Hematopoietic multipotent progenitor cell treated with erythropoietin and hydrocortisone succinate and interleukin-3 and kit ligand, for 15 days (in vitro differentiated cells): ENCODE results near the gene KREMEN1.
A peak's percentile ranks its signal among the peaks of the same experiment; 100 is the strongest.

Source experiments
- DNase-seq: peaks from one replicate; pipeline ENCODE4 v3.0.0-alpha.2; 2015; ENCODE audit warnings: low spot score

The KREMEN1 gene

DNA sequence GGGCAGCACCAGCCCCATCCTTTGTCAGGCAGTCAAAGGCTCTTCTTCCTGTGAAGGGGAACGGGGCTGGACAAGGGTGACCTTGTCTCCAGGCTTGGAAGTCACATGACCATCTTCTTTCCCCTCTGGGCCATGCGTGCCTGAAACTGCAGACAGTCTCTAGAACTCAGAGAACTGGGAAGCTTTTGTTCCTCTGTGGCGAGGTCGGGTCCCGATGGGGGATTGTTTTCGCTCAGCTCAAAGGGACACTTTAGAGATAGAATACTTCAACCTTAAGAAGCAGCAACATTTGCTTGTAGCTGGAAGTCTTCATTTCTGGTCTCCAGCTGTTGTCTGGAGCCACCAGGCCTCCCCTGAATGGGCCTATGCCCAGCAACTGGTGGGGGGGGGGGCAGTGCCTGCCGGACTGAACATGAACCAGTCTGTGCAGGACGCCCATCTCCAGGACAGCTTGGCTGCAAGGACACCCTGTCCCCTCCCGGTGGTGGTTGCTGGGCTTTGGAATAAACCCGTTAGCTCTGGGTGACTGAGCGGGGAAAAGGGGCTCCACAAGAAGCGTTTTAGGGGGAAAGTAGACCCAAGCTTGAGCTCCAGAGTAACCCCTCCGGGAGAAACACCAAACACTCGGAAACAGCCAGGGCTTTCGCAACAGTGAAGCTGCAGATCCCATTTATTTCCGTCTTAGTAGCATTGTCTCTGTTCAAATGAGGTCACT, 77.2 kb downstream of the KREMEN1 start:
- DNase-seq, result no peak

- no peak for DNase-seq
These were observed 77.9 kb downstream of the KREMEN1 start for GRCh38 chr22:29150701-29151100.

DNA sequence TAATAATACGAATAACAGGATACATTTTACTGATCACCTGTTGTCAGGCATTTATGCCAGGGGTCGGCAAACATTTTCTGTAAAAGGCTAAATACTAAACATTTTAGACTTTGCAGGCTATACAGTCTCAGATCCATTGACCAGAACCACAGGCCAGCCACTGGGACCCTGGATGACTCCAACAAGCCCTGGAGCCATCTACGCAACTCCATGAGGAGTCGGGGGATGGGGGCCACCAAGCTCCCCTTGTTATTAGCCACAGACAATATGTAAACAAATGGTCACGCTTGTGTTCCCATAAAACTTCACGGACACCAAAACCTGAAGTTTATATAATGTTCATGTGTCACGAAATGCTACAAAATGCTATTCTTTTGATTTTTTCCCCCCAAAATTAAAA, 78.5 kb downstream of the KREMEN1 start:
- DNase-seq, result no peak

DNA sequence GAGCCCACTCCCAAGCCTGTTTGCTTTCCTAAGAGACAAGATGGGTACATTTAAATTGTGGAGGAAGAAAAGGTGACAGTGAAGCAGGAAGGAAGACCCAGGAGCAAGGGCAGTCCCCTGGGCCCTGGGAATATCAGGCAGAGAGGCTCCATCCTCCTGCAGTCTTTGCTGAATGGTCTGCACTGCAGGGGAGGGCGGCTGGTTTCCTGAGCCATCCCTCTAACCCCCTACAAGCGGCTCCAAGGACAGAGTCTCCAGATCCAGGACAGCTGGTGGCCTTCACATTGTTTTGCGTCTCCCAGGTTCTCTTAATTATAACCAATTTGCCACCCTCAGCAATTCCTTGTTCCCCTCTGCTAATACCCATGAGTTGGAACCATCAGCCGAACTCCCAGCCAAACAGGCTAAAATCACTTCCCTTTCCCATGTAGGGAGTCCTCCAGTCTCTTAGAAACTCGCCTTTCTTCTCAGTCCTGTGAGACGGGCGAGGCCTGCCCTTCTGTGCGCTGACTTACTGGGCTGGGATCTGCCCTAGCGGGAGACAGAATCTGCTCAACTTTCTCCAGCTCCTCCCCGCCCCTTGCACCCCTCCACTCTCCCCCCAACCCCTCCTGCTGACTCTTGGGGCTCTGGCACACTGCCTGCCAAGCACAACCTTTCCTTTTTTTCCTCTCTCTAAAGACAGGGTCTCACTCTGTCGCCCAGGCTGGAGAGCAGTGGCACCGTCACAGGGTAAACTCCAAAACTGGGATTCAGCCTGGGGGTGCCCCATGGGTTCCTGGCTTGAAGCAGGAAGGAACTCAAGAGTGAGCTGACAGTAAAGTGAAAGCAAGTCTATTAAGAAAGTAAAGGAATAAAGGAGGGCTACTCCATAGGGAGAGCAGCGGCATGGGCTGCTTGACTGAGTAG, 79.5 kb downstream of the KREMEN1 start:
- DNase-seq, result peak; percentile 12

- peak; percentile 81 for DNase-seq
These were observed 80.3 kb downstream of the KREMEN1 start for GRCh38 chr22:29152954-29153719.

DNA sequence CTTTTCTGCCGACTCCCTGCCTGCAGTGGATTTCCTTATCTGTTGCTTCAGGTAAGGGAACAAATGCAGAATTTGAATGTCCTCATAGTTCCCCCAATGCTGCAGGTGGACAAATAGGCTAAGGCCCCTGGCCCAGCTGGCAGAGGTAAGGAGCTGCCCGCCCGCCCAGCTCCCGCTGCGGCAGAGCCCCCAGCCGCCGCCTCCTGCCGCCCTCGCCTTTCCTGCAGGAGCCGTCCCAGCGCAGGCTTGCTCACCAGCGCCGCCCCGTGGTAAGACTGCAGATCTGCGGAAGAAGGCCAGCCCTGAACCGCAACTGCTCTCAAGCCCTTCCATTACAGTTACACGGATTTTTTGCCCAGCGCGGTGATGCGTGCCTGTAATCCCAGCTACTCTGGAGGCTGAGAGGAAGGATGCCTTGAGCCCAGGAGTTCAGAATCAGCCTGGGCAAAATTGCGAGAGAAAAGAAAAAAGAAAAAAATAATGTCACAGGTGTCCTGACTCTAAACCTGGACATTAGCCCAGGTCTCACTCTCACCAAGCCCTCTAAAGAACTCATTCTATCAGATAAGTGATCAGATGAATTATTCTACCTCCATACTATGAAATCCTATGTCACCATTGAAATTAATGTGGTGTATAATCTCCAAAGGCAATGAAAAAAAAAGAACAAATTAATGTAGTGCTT, 81.7 kb downstream of the KREMEN1 start:
- peak; percentile 81 for DNase-seq

GRCh38 chr22:29155966-29156365, 83.1 kb downstream of the KREMEN1 start:
- no peak for DNase-seq

DNA sequence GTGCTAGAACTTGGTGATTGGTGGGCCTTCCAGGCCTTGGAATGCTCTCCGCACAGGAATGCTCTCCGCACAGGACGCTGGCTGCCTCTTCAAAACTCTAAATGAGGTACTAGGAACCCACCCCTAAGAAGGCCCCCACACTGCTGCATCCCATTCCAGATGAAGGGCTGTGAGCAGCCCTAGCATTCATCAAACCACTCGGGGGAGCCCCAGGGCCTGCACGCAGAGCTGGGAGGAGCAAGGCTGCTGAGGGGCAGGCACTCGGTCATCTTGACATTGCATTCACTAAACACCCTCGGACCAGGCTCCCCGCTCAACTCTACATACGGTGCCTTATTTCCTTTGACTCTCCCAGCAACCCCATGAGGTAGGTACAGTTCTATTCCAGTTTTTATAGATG, 83.7 kb downstream of the KREMEN1 start:
- DNase-seq, result peak; percentile 20

GRCh38 chr22:29157759-29158535, 85.1 kb downstream of the KREMEN1 start:
- DNase-seq, result no peak

DNA sequence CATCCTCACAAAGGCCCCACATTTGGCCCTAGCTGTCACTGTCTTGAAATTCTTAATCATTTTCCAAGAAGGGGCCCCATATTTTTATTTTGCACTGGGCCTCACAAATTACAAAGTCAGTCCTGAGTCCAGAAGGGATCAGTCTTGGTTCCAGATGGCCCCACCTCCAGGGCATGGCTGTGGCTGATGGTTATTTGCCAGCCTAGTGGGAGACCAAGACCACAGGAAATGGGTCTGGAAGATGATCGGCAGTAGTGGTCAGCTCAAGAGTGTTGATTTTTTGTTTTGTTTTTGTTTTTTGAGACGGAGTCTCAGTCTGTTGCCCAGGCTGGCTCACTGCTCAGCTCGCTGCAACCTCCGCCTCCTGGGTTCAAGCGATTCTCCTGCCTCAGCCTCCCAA, 85.7 kb downstream of the KREMEN1 start:
- no peak for DNase-seq

DNA sequence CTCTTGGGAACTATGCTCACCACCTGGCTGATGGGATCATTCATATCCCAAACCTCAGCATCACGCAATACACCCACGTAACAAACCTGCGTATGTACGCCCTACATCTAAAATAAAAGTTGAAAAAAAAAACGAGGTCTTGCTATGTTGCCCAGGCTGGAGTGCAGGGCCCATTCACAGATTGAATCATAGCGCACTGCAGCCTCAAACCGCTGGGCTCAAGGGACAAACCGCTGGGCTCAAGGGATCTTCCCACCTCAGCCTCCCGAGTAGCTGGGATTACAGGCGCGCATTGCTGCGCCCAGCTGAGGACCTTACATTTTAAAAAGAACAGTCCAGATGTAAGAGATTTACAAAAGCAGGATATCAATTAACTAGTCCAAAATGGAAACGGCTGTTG, 91.0 kb downstream of the KREMEN1 start:
- DNase-seq, result no peak

DNA sequence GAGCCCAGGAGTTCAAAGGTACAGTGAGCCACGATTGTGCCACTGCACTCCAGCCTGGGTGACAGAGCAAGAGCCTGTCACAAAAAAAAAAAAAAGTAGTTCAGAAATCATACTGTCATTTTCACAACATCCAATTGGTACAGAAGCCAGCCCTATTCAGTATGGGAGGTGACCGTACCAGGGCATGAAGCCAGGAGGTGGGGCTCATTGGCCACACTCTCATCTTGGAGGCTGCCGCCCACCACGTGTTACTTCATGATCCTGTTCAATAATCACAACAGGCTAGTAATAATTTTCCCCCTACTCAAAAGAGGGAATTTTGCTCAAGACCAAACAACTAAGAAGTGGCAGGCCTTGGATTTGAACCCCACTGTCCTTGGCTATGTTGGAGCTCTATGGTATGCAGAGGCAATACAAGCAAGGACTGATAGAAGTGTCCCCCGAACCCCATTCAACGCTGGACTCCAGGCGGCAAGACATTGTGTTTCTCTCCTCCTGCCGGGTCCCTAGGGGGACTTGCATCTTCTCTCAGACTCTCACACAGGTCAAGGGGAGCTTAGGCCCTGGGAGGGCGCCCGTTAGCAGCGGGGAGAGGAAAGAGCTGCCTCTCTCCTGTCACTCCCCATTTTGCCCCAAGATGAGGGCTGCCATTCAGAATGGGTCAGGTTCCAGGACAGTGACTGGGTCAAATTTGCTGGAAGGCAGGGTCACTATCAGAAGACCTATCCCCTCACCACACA, 92.7 kb downstream of the KREMEN1 start:
- DNase-seq, result peak; percentile 67

DNA sequence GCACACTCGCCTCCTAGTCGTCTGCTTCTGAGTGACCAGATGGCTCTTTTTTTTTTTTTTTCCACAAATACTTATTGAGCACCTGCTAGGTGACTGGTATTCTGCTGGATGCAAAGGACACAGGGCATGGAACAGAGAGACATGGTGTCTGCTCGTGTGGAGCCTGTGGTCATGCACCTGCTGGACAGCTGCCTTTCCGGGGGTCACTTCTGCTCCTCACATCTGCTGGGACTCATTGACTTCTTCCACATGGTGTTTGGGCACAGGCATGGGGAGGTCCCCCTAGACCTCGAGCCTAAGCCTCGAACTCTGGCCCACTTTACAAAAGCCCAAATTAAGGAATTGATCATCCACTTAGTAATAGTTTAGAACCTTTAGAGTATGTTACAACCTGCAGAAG, 93.3 kb downstream of the KREMEN1 start:
- no peak for DNase-seq

- DNase-seq, result no peak
These were observed 94.4 kb downstream of the KREMEN1 start for GRCh38 chr22:29167032-29167911.

DNA sequence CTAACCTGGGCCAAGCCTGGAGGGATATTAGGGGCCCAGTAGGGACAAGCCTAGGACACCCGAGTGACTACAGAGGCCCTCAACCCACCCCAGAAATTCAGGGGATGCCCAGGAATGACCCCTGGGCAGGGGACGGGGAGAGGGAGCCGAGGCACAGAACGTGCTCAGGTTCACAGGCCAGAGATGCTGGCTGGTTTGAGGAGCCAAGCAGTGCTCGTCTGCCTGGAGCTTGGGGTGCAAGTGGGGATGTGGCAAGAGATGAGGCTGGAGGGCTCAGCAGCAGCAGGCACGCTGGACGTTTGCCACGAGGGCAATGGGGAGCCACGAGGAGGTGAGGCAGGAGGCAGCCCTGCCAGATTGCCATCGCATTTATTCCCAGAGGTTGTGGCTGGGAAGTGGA, 98.9 kb downstream of the KREMEN1 start:
- no peak for DNase-seq

GRCh38 chr22:29172216-29172615, 99.4 kb downstream of the KREMEN1 start:
- DNase-seq, result no peak

GRCh38 chr22:29175312-29175835, 102.5 kb downstream of the KREMEN1 start:
- DNase-seq, result no peak

GRCh38 chr22:29183971-29184848, 111.4 kb downstream of the KREMEN1 start:
- no peak for DNase-seq
